SH-SY5Y (cell line): ENCODE results near the gene SRGAP3.

Experiments used
- GATA2 ChIP-seq: IDR thresholded peaks from 2 replicates; pipeline ENCODE4 v1.6.1; 2011; ENCODE audit warnings: mild to moderate bottlenecking, low read depth, low read length
- GATA3 ChIP-seq: IDR thresholded peaks from 2 replicates; pipeline ENCODE4 v1.6.1; 2011; ENCODE audit warnings: low read depth, mild to moderate bottlenecking, low read length, moderate library complexity

DNA sequence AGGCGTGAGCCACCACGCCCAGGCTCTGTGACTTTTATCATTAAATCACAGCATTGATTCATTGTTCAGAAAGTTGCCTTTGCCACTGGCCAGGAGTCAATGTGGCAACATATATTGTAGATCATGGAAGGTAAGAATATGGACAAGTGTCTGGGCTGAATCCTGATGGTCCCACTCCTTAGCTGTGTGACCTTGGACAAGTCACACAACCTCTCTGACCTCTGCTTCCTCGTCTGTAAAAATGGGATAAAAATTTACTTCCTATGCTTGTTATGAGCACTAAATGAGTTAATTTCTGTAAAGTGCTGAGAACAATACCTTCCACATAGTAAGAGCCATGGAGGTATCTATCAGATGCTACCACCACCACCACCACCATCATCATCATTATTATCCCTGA, 182.7 kb downstream of the SRGAP3 start:
- no peak for TF ChIP-seq GATA2
- no peak for TF ChIP-seq GATA3
